GM19043 (cell line): ENCODE results near the gene PTCD2.
"Not testable (repeated sequence)": the region's sequence is repeated elsewhere in the genome, so short reads cannot be mapped to it uniquely, and the experiment has no call there.

ENCODE experiments used
- ATAC-seq: cut with Tn5 transposase; IDR thresholded peaks from one replicate; pipeline ENCODE4 v1.9.1; 2021; ENCODE audit warnings: low read depth; ENCODE audit not compliant: unreplicated experiment

Gene PTCD2

GRCh38 chr5:72296256-72296655 is 23.9 kb upstream of the PTCD2 start:
- no peak for ATAC-seq

GRCh38 chr5:72298136-72298535 is 22.0 kb upstream of the PTCD2 start:
- ATAC-seq: not testable (repeated sequence)

GRCh38 chr5:72298711-72299110 is 21.5 kb upstream of the PTCD2 start:
- no peak for ATAC-seq

- no peak for ATAC-seq
Measured at GRCh38 chr5:72300590-72301339, 19.4 kb upstream of the PTCD2 start.

- ATAC-seq: peak; percentile 65
Measured at GRCh38 chr5:72301557-72301956, 18.6 kb upstream of the PTCD2 start.

- no peak for ATAC-seq
Measured at GRCh38 chr5:72302171-72302570, 18.0 kb upstream of the PTCD2 start.

GRCh38 chr5:72305194-72306142 is 14.7 kb upstream of the PTCD2 start:
- no peak for ATAC-seq

- no peak for ATAC-seq
Measured at GRCh38 chr5:72307573-72307967, 12.6 kb upstream of the PTCD2 start.

GRCh38 chr5:72307968-72308852 is 12.0 kb upstream of the PTCD2 start:
- ATAC-seq: peak; percentile 90

GRCh38 chr5:72308853-72309191 is 11.4 kb upstream of the PTCD2 start:
- no peak for ATAC-seq

- no peak for ATAC-seq
Measured at GRCh38 chr5:72313141-72313540, 7.0 kb upstream of the PTCD2 start.

- ATAC-seq: no peak
Measured at GRCh38 chr5:72314571-72315172, 5.5 kb upstream of the PTCD2 start.

- not testable (repeated sequence) for ATAC-seq
Measured at GRCh38 chr5:72319435-72319975, 668 bp upstream of the PTCD2 start.

GRCh38 chr5:72324189-72324825 is 4.1 kb downstream of the PTCD2 start:
- ATAC-seq: no peak

- ATAC-seq: no peak
Measured at GRCh38 chr5:72325566-72326305, 5.6 kb downstream of the PTCD2 start.

- no peak for ATAC-seq
Measured at GRCh38 chr5:72326306-72326649, 6.1 kb downstream of the PTCD2 start.

GRCh38 chr5:72328172-72328571 is 8.0 kb downstream of the PTCD2 start:
- ATAC-seq: no peak

GRCh38 chr5:72330712-72331111 is 10.5 kb downstream of the PTCD2 start:
- ATAC-seq: no peak

- ATAC-seq: no peak
Measured at GRCh38 chr5:72337159-72337558, 17.0 kb downstream of the PTCD2 start.
